NCI-H510A (cell line): ENCODE measurements around the gene KSR2.
"Not testable (repeated sequence)": the region's sequence is repeated elsewhere in the genome, so short reads cannot be mapped to it uniquely, and the experiment has no call there.

Experiments
- DNase-seq: peaks from one replicate; lab custom pipeline; 2025; lab: John Stamatoyannopoulos, UW

The KSR2 gene

GRCh38 chr12:117821480-117822175 lies 147.2 kb downstream of the KSR2 start:
- no peak for DNase-seq

GRCh38 chr12:117820216-117820907 lies 148.4 kb downstream of the KSR2 start:
- no peak for DNase-seq

- DNase-seq = no peak
Measured at GRCh38 chr12:117819160-117819559, 149.6 kb downstream of the KSR2 start.

- DNase-seq = no peak
Measured at GRCh38 chr12:117818400-117818799, 150.4 kb downstream of the KSR2 start.

GRCh38 chr12:117809509-117809908 lies 159.3 kb downstream of the KSR2 start:
- no peak for DNase-seq

DNA sequence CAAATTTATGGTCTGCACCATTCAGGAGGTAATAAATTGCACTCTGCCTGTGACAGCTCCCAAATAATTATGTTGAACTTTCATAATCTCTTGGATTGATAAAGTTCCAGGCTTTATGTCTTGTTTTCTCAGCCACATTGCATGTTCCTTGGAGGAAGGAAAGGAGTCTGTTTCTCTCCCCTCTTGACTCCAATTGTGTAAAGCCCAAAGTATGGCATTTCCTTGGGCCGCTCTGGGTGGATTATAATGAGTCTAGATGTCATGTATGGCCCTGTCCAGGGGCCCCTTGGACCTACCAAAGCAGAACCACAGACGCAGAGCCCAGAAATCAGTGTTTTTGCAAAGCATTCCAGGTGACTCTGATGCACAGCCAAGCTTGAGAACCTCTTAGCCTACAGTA lies 160.8 kb downstream of the KSR2 start:
- DNase-seq = no peak

DNA sequence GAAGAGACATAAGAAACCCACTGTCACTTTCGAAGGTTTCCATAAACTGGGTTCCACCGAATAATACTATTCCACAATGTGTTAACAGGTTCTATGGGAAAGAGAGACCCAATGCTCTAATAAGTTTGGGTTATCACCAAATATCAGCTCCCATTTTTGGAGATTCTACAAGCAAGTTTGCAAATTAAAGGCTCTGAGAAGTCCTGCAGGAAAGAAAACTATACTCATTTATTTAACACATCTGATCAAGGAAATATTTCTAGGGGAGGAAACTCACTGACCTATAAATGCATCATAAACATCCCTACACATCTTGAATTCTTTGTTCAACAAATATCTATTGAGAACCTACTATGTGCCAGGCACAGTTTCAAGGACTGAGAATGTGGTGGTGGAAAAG lies 161.4 kb downstream of the KSR2 start:
- DNase-seq = no peak

DNA sequence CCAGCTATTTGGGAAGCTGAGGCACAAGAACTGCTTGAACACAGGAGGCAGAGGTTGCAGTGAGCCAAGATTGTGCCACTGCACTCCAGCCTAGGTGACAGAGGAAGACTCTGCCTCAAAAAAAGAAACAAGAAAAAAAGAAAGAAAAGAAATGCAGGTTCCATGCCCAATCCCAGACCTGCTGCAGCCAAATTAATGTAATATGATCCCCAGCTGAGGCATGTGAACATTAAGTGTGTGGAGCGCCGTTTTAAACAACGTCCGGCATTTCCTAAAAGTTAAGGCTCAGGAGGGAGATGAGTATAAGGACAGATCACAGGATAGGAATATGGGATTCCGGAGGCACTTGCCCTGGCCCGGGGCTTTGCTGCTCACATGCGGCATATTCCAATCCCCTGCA lies 162.9 kb downstream of the KSR2 start:
- DNase-seq = no peak

DNA sequence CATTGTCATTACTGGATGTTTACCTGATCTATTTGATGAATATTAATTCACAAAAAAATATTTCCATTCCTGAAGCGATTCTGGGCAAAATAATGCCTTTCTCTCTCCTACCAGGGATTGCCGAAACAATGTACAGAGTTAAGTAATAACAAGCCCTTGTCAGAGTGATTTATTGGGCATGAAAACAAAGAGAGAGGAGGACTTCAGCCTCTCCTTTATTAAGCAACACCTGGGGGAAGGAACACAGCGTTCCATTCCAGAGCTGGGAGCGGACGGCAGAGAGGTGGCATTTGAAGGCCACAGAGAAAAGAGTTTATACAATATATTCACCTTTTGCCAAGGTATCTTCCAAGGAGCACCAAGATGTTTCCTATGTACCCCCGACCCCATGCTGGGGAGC lies 165.8 kb downstream of the KSR2 start:
- no peak for DNase-seq

- not testable (repeated sequence) for DNase-seq
Measured at GRCh38 chr12:117800711-117801110, 168.1 kb downstream of the KSR2 start.

- no peak for DNase-seq
Measured at GRCh38 chr12:117797202-117797601, 171.6 kb downstream of the KSR2 start.

DNA sequence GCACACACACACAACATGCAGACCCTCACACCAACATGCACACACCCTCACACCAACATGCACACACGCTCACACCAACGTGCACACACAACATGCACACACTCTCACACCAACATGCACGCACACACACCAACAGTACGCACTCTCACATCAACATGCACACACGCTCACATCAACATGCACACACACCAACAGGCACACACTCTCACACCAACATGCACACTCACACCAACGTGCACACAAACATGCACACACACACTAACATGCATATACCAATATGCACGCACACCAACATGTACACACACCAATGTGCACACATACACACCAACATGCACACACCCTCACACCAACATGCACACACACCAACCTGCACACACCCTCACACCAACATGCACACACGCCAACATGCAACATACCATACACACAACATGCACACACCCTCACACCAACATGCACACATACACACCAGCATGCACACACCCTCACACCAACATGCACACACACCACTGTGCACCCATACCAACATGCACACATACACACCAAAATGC lies 175.8 kb downstream of the KSR2 start:
- DNase-seq = no peak

- no peak for DNase-seq
Measured at GRCh38 chr12:117792471-117792870, 176.3 kb downstream of the KSR2 start.

DNA sequence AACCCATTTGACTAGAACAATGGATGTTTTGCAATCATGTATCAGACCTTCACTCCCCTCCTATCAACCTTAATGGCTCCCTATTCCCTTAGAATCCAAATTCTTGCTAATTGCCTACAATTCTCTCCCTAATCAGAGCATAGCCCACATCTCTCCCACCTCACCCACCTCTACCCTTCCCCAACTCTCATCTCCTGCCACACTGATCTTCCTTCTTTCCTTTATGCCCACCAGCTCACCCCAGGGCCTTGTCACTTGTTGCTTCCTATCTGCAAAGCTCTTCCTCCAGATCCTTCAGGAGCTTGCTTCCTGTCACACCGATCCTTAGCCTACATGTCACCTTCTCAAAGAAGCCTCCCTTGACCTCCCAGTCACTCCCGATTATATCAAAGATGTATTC lies 177.8 kb downstream of the KSR2 start:
- DNase-seq = no peak

GRCh38 chr12:117790198-117790597 lies 178.6 kb downstream of the KSR2 start:
- DNase-seq = no peak

GRCh38 chr12:117789195-117789912 lies 179.4 kb downstream of the KSR2 start:
- no peak for DNase-seq

DNA sequence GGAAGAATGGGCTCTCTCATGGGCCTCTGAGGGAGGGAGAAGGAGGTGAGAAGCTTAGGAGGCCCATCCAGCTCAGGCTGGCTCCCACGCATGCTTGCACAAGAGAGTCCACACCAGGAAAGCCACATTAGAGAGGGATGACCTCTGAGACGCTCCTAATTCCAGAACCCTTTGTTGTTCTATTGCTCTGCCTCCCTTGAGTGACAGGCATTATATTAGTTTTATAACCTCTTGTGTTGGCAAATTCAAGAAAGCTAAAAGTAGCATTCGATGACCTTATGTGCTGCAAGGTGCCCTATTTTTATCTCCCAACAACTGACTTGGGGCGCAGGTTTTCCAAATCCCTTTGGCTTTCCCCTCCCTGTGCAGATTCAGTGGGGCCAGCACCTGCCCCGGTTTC lies 190.1 kb downstream of the KSR2 start:
- no peak for DNase-seq

DNA sequence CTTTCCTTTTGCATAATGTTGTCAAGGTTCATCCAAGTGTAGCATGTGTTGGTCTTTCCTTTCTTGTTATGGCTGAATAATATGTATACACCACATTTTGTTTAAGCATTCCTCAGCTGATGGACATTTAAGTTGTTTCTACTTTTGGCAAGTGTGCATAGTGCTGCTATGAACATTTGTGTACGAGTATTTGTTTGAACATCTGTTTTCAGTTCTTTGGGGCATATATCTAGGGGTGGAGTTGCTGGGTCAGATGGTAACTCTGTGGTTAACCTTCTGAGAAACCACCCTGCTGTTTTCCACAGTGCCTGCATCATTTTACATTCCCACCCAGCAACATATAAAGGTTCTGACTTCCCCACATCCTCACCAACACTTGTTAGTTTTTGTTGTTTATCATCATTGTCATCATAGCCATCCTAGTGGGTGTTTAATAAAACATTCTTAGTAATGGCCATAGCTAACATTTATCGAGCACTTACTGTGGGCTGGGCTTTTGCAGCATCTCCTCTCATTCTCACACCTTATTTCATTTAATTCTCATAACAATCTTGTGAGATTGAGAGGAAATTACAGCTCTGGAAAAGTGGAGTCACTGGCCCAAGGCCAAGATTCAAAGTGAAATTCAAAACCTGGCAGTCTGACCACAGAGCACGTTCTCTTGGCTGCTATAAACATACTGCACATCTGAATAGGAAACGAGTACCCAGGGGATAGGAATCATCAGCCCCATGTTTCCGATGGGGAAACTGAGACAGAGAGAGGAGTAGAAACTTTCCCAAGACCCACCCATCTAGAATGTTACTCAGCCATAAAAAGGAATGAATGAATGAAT lies 193.6 kb downstream of the KSR2 start:
- DNase-seq = no peak

DNA sequence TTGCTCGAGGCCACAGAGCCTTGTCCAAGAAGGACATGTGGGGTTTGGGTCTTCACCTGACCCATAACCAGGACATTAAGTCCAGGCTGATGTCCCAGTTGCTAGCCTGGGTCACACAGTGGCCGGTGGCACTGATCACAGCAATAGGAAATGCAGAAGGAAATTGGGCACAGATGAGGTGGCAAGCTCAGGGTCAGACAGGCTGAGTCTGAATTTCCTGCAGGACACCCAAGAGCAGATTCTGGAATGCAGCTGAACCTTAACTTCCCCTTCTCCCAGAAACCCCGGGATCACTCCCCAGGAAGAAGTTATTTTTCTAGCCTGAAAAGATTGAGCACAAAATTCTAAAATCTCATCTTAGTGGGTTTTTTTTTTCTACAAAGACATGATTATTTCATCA lies 199.9 kb downstream of the KSR2 start:
- no peak for DNase-seq

DNA sequence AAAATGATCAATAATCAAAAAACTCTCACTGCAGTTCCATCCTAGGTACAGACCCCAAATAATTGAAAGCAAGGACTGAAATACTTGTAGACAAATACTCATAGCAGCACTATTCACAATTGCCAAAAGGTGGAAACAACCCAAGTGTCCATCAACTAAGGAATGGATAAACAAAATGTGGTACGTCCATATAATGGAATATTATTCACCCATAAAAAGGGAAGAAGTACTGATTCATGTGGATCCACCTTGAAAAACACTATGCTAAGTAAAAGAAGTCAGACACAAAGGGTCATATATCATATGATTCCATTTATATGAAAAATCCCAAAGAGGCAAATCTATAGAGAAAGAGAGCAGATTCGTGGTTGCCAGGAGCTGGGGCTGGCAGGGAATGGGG lies 202.8 kb downstream of the KSR2 start:
- DNase-seq = no peak

- no peak for DNase-seq
Measured at GRCh38 chr12:117762143-117762542, 206.6 kb downstream of the KSR2 start.

- no peak for DNase-seq
Measured at GRCh38 chr12:117761528-117762100, 207.2 kb downstream of the KSR2 start.
